Glutamatergic neuron (in vitro differentiated cells): ENCODE measurements around the gene RETREG1. TPM values are rescaled to one million over a fixed set of nuclear protein-coding genes. Genes with fewer than 3 reads are reported as not detected.

ENCODE experiments used
- DNase-seq: peaks from one replicate; pipeline ENCODE4 v3.0.0; 2022
- H3K27ac Mint-ChIP-seq: one replicate; pipeline ENCODE4 v1.8.0; 2020; ENCODE audit warnings: mild to moderate bottlenecking, mixed read lengths, inconsistent platforms; ENCODE audit not compliant: unreplicated experiment
- H3K27me3 Mint-ChIP-seq: one replicate; pipeline ENCODE4 v1.8.0; 2020; ENCODE audit warnings: mild to moderate bottlenecking, moderate library complexity, mixed read lengths, inconsistent platforms; ENCODE audit not compliant: unreplicated experiment
- H3K36me3 Mint-ChIP-seq: one replicate; pipeline ENCODE4 v1.8.0; 2020; ENCODE audit warnings: mild to moderate bottlenecking, mixed read lengths, inconsistent platforms; ENCODE audit not compliant: unreplicated experiment
- H3K4me1 Mint-ChIP-seq: one replicate; pipeline ENCODE4 v1.8.0; 2020; ENCODE audit warnings: mild to moderate bottlenecking, low read depth, mixed read lengths, inconsistent platforms; ENCODE audit not compliant: unreplicated experiment
- H3K4me3 Mint-ChIP-seq: one replicate; pipeline ENCODE4 v1.8.0; 2020; ENCODE audit warnings: mild to moderate bottlenecking, mixed read lengths, inconsistent platforms; ENCODE audit not compliant: unreplicated experiment
- H3K9me3 Mint-ChIP-seq: one replicate; pipeline ENCODE4 v1.8.0; 2020; ENCODE audit warnings: mild to moderate bottlenecking, moderate library complexity, mixed read lengths, inconsistent platforms; ENCODE audit not compliant: unreplicated experiment
- total RNA-seq: library from RNA; stranded (reverse); fragmentation: NEBNext Ultra II Directional; extraction: Animal tissue kit (Norgen Biotek cat#: 25700); gene quantifications from one replicate; pipeline ENCODE4 v1.2.1, GENCODE V29; 2021; ENCODE audit not compliant: unreplicated experiment
- TF ChIP-seq, protein P1 (sequence below): fragments of 200-600 bp; sonication (generic); IDR thresholded peaks from one replicate; pipeline ENCODE4 v1.5.0; 2021; ENCODE audit not compliant: partially characterized antibody, unreplicated experiment

The RETREG1 gene
- total RNA-seq, 1 donor from 2014 or later = 6.3 TPM

DNA sequence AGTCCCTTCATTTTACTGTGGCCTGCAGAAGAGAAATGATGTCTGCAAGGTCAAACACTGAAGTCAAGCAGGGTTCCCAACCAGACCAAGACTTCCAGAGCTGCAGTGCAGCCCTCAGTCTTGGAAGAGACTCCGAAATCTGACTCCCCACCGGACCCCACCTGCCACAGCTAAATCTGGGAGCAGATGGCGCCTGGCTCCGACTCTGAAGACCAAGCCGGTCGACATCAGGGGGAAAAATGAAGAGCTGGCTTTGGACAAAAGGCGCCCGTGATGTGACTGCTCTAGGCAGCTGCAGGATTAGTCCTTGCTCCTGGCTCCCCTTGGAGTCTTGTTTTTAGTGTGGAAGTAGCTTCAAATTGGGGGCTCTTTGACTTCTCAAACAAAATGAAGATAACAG, 78.8 kb downstream of the RETREG1 start:
- peaks cover 11% of the 10 kb centered on the region for H3K4me1 Mint-ChIP-seq
- H3K9me3 Mint-ChIP-seq = peaks cover 10% of the 10 kb centered on the region
- peak overlapping the region; percentile 81 for H3K27ac Mint-ChIP-seq
- peak overlapping the region; percentile 45 for H3K4me3 Mint-ChIP-seq
- H3K36me3 Mint-ChIP-seq = no peaks in the 10 kb centered on the region
- peaks cover 8% of the 10 kb centered on the region for H3K27me3 Mint-ChIP-seq
- TF ChIP-seq, protein P1, sequence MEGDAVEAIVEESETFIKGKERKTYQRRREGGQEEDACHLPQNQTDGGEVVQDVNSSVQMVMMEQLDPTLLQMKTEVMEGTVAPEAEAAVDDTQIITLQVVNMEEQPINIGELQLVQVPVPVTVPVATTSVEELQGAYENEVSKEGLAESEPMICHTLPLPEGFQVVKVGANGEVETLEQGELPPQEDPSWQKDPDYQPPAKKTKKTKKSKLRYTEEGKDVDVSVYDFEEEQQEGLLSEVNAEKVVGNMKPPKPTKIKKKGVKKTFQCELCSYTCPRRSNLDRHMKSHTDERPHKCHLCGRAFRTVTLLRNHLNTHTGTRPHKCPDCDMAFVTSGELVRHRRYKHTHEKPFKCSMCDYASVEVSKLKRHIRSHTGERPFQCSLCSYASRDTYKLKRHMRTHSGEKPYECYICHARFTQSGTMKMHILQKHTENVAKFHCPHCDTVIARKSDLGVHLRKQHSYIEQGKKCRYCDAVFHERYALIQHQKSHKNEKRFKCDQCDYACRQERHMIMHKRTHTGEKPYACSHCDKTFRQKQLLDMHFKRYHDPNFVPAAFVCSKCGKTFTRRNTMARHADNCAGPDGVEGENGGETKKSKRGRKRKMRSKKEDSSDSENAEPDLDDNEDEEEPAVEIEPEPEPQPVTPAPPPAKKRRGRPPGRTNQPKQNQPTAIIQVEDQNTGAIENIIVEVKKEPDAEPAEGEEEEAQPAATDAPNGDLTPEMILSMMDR = no peak
- peak; percentile 66 for DNase-seq

DNA sequence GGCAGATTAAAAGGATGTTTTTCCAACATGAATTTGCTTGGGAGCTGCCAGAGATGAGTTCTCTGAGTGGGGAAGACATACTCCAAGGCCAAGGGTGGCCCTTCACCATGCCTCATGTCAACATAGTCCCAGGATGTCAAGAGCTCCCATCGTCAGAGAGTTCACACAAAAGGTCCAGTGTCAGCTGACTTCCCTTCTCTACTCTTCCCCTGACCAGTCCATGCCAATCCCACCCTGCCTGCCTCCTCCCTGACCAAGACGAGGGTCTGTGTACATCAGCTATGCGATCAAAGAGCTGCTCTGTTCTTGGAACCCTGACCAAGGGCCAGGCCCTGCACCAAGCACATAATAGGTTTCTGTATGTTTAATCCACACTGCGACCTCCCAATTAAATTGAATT, 80.0 kb downstream of the RETREG1 start:
- TF ChIP-seq, protein P1 = no peak
- Mint-ChIP-seq H3K27me3 (peaks cover 8% of the 10 kb centered on the region), H3K27ac (no peak overlapping the region), H3K4me3 (no peak overlapping the region), H3K4me1 (peaks cover 11% of the 10 kb centered on the region), H3K36me3 (no peaks in the 10 kb centered on the region), H3K9me3 (peaks cover 10% of the 10 kb centered on the region)
- DNase-seq = no peak

DNA sequence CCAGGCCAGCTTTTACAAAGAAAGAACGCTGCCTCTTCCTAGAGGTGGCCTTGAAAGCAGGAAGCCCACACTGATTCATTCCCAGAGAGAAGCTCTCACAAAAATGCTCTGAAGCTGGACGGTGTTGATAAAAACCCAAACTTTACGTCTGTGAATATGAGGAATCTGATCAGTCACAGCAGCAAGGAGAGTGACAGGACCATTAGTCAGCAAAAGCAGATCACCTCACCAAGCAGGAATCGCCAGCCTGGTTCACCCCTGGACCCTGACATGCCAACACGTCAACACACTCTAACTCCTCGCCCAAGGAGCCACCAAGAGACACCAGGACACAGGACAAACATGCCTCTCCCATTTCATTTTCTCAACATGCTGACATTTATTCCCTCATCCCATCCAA, 80.6 kb downstream of the RETREG1 start:
- Mint-ChIP-seq H3K9me3 (peaks cover 10% of the 10 kb centered on the region), H3K4me1 (peaks cover 11% of the 10 kb centered on the region), H3K27me3 (peaks cover 8% of the 10 kb centered on the region), H3K27ac (no peak overlapping the region), H3K36me3 (no peaks in the 10 kb centered on the region), H3K4me3 (no peak overlapping the region)
- TF ChIP-seq, protein P1 = no peak
- no peak for DNase-seq

DNA sequence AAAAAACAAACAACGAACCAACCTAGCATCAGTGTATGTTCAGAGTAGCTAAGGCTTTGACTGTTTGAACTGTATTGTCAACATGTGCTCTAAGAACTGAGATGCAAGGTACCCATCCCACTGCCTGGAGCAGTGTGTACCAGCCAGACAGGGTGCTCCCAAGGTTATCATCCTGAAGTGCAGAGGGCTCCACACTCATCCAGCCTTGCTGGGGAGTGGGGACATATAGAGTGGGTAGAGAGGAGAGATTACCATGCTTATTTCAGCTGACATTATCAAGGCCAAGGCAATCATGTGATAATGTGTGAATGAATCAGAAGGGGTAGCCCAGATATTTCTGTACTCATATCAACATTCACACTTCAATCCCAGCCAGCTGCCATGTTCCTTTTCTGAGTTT, 82.5 kb downstream of the RETREG1 start:
- Mint-ChIP-seq H3K4me3 (no peak overlapping the region), H3K36me3 (no peaks in the 10 kb centered on the region), H3K4me1 (peaks cover 8% of the 10 kb centered on the region), H3K9me3 (peaks cover 10% of the 10 kb centered on the region), H3K27me3 (peaks cover 8% of the 10 kb centered on the region), H3K27ac (no peak overlapping the region)
- TF ChIP-seq, protein P1 = no peak
- DNase-seq = no peak

DNA sequence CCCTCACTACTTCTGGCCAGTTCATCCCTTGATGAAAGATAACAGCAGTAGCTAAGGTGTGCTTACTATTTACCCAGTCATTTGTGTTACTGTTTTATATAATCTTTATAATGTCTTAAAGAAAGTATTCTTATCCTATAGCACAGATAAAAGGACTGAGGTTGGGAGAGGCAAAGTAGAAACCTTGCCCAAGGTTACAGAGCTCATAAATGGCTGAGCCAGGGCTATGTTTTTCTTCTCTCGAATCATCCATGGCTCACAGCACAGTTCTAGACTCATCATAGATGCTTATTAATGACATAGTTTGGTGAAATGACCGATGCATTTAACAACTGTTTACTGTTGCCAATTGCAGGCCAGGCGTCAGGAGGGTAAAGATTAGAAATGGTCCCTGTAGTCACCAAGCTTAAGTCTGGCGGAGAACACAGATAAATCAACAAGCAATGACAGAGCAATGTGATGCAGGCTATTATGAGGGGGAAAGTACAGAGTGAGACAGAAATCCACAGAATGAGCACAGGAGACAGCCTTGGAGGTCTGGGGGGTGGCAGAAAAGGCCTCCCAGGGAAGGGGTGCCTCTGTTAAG, 85.6 kb downstream of the RETREG1 start:
- no peaks in the 10 kb centered on the region for H3K4me1 Mint-ChIP-seq
- no peak for DNase-seq
- H3K27me3 Mint-ChIP-seq = no peaks in the 10 kb centered on the region
- TF ChIP-seq, protein P1 = no peak
- H3K9me3 Mint-ChIP-seq = no peaks in the 10 kb centered on the region
- H3K4me3 Mint-ChIP-seq = no peak overlapping the region
- no peaks in the 10 kb centered on the region for H3K36me3 Mint-ChIP-seq
- no peak overlapping the region for H3K27ac Mint-ChIP-seq
